Measurements from ENCODE around the gene MLC1.

The MLC1 gene

DNA sequence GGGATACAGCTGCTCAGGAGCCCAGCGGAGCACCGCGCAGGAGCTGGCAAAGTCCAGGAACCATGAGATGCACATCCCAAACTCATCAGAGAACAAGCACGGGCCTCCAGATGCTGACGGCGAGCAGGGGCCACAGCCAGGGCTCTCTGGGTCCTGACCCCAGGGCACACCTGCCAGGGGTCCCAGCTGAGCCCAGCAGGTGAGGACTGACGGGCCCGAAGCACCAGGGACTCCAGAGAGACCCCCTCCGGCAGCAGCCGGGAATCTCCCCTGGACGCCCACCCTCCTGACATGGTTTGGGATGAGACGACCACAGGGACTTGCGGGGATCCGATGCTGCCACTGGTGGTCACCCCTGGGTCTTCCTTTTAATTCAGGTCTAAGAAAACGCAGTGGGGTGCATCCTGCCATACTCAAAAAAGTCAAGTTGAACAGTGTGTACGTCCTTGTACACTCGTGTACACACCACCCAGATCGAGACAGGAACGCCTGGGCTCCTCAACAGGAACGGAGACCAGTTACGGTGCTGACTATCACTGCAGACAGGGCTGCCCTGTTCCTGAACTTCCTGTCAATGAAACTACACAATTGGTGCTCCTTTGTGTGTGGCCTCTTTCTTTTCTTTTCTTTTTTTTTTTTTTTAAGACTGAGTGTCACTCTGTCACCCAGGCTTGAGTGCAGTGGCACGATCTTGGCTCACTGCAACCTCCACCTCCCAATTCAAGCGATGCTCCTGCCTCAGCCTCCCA, 49.1 kb downstream of the MLC1 start:
- no peak for DNase-seq (ENCODE audit: low spot score)

GRCh38 chr22:50035131-50035881, 49.9 kb downstream of the MLC1 start:
- DNase-seq (ENCODE audit: low spot score): no peak

GRCh38 chr22:50034126-50035081, 50.8 kb downstream of the MLC1 start:
- no peak for DNase-seq (ENCODE audit: low spot score)

DNA sequence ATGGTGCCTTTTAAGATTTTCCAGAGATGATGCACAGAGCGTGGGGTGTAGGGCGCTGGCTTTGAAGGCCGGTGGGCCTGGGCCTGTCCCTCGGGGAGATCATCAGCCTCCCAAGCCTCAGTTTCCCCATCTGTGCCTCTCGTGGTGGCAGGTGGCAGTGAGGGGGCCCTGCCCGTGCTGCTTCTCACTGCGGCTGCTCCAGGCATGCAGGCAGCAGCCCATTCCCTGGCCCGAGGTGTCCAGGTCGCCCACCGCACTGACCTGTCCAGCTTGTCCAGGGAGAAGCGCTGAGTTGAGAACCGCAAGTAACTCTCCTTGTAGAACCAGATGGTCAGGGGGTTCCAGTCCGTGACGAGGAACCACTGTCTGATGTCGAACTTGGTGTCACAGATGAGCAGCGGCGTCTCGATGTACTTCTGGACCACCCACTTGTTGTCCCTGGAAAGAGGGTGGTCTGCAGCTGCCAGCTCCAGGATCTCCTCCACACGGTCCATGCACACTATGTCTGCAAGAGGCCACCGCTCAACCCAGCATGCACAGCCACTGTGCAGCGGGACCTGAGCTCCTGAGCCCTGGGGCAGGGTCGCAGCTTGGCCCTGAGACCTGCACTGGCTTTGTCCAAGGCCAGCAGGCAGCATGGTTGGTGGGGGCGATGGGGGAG, 52.2 kb downstream of the MLC1 start:
- no peak for DNase-seq (ENCODE audit: low spot score)

GRCh38 chr22:50032109-50032871, 52.9 kb downstream of the MLC1 start:
- no peak for DNase-seq (ENCODE audit: low spot score)

GRCh38 chr22:50031189-50032091, 53.8 kb downstream of the MLC1 start:
- no peak for DNase-seq (ENCODE audit: low spot score)

DNA sequence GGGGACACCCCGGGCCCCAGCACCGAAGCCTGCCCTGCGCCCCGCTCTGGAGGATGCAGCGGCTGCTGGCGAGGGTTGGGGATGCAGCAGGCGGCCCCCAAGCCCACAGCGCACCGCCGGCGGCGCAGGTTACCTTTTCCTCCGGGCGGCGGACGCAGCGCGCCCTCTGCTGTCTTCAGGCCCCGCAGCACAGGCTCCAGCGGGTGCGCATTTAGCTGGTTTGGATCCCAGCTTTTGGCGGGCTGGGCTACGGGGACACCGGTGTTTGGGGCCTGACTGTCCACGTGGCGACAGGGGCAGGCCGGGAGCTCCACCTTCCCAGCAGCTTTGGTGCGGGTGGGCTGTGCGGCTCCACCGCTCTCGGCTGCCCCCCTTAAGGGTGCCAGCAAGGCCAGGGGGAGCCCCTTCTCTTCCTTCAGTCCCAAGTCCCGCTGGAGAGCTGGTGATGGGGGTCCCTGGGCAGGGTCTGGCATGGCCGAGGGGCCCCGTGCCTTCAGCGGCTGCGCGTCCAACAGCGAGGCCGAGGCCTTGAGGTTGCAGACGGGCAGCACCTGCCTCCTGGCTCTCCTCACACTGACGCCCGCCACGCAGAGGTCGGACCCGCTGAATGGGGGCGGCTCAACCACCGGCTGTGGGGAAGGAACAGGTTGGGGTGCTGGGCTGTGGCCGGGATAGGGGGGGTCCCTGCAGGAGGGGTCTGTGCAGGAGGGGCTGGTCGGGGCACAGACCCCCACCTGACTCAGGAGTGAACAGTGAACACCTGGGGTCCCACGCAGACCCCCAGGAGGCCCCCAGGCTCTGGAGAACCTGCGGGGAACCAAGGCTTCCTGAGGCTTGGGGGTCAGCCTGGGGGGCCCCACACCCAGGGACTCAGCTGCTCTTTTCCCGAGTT, 54.7 kb downstream of the MLC1 start:
- peak; percentile 99 for DNase-seq (ENCODE audit: low spot score)

GRCh38 chr22:50027639-50028537, 57.3 kb downstream of the MLC1 start:
- DNase-seq (ENCODE audit: low spot score): no peak

DNA sequence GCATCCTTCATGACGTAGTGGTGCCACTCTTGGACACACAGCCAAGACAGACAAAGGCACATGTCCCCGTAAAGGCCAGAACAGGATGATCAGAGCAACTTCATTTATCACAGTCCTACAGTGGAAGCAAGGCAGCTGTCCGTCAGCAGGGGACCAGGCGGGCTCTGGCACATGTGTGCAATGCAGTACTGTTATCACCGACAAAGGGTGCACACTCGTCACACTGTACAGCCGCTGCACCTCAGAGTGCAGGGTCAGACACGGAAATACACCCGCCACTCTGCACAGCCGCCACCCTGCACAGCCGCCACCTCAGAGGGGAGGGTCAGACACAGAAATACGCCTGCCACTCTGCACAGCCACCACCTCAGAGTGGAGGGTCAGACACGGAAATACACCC, 59.2 kb downstream of the MLC1 start:
- no peak for DNase-seq (ENCODE audit: low spot score)

DNA sequence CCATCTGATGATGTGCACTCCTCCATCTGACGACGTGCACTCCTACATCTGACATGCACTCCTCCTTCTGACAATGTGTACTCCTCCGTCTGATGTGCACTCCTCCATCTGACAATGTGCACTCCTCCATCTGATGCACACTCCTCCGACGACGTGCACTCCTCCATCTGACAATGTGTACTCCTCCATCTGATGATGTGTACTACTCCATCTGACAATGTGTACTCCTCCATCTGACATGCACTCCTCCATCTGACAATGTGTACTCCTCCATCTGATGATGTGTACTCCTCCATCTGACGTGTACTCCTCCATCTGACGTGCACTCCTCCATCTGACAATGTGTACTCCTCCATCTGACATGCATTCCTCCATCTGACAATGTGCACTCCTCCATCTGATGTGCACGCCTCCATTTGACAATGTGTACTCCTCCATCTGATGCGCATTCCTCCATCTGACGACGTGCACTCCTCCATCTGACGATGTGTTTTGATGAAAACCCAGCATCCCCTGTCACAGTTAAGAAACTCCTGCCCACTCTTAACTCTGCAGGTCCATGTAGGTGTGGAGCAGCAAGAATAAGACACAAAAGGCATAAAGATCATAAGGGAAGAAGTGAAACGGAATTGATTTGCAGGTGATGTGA, 62.9 kb downstream of the MLC1 start:
- DNase-seq (ENCODE audit: low spot score): no peak

GRCh38 chr22:50020606-50021005, 64.6 kb downstream of the MLC1 start:
- no peak for DNase-seq (ENCODE audit: low spot score)

DNA sequence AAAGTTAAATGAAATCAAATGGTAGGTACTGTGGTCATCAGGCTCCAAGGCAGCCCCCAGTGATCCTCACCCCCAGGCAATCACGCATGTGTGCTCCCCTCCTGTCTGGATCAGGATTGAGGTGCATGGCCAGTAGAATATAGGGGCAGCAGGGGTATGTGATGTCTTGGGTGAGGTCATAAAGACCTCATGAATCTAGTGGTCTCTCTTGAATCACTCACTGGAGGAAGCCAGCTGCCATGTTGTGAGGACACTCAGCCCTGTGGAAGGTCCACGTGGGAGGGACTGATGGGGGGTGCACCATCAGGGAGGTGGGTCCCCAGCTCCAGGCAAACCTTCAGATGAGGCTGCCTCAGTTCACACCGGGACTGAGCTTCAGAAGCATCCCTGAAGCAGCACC, 65.9 kb downstream of the MLC1 start:
- DNase-seq (ENCODE audit: low spot score): no peak

DNA sequence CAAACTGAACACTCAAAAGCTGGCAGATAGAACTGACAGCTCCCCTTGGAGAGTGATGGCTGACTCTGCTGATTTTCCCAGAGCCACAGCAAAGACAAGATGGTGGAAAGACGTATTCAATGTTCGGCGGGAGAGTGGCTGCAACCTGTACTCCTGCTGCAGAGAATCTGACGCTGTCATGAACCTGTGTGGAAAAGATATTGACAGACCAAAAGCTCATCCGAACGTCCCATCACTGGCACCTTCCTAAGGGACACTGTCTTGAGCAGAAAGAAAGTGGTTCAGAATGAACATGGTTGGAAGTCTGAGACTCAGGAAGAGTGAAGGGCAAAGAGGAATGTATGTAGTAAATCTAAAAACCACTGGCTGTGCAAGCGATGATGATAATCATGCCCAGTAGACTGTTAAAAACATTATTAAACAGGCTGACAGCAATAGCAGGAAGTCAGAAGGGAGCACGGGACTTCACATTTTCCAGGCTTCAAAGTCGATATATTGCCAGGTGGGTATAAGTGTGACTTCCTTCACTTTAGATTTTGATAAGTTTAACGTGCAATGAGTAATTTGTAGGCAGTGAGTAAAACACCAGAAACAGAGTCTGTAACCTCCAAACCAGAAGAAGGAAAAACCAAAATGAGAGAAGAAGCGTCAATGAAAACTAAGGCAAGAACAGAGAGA, 66.5 kb downstream of the MLC1 start:
- DNase-seq (ENCODE audit: low spot score): no peak

DNA sequence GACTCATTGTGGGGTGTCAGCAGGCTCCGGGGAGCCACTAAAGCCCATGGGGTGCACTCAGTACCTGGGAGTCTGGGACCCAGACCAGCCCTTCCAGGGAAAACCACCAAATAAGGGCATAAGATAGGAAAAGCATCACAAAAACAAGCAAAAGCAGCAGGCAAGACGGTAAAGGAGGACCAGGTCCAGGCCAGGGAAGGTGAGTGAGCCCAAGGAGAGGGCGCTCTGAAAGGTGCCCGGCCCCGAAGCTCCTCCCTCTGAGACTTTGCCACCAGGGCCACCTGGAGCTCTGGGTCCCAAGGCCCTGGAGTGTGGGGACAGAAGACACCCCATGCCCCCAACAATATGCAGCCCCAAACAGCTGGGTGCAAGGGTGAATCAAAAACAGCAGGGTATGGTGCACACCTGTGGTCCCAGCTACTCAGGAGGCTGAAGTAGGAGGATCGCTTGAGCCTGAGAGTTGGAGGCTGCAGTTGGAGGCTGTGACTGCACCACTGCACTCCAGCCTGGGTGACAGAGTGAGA, 67.5 kb downstream of the MLC1 start:
- no peak for DNase-seq (ENCODE audit: low spot score)

DNA sequence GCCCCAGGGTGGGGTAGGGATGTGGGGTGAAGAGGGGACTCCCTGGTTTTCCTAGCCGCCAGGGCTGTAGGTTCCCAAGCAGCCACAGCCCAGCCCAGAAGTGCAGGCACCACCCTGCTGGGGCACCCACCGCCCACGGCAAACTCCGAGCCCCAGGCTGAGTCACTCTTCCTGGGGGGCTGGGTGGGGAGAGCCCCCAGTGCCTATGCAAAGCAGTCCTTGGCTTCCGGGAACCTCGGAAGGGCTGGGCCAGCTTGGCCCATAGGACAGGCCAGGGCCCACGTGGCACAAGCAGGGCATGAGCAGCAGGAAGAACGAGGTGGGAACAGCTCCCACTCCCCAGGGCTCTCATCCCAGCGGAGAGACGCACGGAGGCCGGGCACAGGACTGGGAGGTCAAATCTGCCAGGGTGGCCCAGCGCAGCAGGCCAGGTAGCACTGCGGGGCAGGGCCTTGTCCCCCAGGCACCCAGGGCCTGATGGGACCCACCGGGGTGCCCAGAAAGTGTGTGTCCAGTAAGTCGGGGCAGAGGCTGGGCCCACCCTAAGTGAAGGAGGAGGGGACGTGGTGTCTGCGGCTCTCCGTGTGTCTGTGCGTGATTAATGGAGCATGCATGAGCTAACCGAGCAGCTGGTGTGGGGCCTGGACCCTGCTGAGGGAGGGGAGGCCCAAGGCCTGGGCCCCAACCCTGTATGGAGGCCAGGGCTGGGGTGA, 68.1 kb downstream of the MLC1 start:
- no peak for DNase-seq (ENCODE audit: low spot score)
